ENCODE results near the gene GDPGP1. TPM values are rescaled to one million over a fixed set of nuclear protein-coding genes. Genes with fewer than 3 reads are reported as not detected.

GDPGP1 gene
- total RNA-seq, 1 donor from 2014 or later = 9.9 TPM

- Mint-ChIP-seq H3K4me1 (peaks cover 21% of the 10 kb centered on the region), H3K27me3 (no peaks in the 10 kb centered on the region), H3K9me3 (no peaks in the 10 kb centered on the region), H3K27ac (peak overlapping the region; percentile 65), H3K4me3 (no peak overlapping the region), H3K36me3 (ENCODE audit: low read depth) (peaks cover 16% of the 10 kb centered on the region)
- DNase-seq = no peak
- intact Hi-C loops (cut with micrococcal nuclease) = no loop called here
Measured at GRCh38 chr15:90211009-90211408, 23.0 kb upstream of the GDPGP1 start.

DNA sequence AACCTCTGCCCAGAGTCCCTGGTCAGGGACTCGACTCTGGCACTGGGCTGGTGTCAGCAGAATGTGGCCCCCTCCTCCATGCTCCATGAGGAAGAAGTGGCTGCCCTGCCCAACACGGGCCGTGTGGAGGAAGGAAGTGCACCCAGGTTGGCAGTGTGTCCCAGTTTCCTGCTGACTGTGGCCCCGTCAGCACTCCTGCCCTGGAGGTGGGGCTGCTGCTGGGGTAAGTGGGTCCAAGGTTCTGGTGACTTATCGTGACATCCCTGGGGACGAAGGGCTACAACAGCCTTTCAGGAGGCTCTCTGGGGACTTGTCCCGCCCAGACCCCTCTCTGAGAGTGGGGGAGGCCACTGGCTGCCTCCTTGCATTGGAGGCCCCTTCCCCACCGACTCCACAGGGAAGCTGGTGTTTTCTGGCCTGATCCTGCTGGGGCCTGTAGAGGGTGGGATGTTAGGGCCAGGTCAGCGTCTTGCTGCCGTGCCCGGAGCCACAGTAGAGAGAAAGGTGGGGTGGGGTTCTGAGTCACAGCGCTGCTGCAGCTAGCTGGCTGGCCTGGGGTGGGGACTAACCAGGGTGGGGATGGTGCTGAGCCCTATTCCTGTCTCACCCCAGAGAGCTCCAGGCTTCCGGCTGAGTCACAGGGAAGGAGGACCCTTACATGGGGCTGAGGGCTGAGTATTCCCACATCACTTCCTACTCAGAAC lies 22.4 kb upstream of the GDPGP1 start:
- no peak overlapping the region for H3K4me3 Mint-ChIP-seq
- H3K4me1 Mint-ChIP-seq = peaks cover 23% of the 10 kb centered on the region
- no peaks in the 10 kb centered on the region for H3K9me3 Mint-ChIP-seq
- no peak for DNase-seq
- H3K36me3 Mint-ChIP-seq (ENCODE audit: low read depth) = peaks cover 18% of the 10 kb centered on the region
- no peak overlapping the region for H3K27ac Mint-ChIP-seq
- H3K27me3 Mint-ChIP-seq = no peaks in the 10 kb centered on the region
- intact Hi-C loops (cut with micrococcal nuclease) = no loop called here

DNA sequence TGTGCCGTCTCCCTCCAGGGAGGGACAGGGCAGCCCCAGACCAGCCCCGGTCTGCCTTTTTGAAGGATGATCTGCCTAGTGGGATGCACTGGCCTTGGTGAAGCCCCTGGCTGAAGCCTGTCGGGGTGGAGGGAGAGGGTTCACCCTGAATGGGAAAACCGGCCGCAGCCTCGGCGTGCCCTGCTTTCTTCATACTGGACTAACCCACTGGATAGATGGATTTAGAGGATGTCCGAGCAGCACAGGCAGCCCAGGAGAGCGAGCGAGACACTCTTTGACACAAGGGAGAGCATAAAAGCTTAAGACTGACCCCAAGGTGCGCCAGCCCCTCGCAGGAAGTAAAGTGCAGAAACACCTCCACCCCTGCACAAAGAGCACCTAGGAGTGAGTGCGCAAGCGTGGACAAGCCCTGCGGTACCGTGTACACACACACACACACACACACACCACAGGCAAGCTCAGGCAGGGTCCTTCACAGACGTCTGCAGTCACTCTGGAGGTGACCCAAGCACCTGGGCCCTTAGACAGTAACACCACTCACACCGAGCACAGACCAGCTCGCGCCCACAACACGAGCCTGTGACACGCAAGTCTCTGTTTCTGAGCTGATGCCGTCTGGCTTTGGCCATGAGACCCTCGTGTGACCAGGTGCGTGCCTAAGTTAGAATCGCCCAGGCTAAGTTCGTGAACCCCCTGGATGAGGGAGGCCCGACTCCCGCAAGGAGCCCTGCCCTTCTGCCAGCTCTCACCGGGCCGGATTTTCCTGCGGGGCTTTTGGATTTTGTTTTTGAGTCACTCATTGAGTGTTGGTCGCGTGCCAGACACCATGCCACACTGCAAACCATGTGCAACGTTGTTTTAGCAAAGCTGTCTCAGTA lies 21.5 kb upstream of the GDPGP1 start:
- intact Hi-C loops (cut with micrococcal nuclease) = no loop called here
- no peak overlapping the region for H3K4me3 Mint-ChIP-seq
- no peak for DNase-seq
- no peak overlapping the region for H3K27ac Mint-ChIP-seq
- H3K4me1 Mint-ChIP-seq = peaks cover 26% of the 10 kb centered on the region
- H3K9me3 Mint-ChIP-seq = no peaks in the 10 kb centered on the region
- no peaks in the 10 kb centered on the region for H3K27me3 Mint-ChIP-seq
- peaks cover 18% of the 10 kb centered on the region for H3K36me3 Mint-ChIP-seq (ENCODE audit: low read depth)

DNA sequence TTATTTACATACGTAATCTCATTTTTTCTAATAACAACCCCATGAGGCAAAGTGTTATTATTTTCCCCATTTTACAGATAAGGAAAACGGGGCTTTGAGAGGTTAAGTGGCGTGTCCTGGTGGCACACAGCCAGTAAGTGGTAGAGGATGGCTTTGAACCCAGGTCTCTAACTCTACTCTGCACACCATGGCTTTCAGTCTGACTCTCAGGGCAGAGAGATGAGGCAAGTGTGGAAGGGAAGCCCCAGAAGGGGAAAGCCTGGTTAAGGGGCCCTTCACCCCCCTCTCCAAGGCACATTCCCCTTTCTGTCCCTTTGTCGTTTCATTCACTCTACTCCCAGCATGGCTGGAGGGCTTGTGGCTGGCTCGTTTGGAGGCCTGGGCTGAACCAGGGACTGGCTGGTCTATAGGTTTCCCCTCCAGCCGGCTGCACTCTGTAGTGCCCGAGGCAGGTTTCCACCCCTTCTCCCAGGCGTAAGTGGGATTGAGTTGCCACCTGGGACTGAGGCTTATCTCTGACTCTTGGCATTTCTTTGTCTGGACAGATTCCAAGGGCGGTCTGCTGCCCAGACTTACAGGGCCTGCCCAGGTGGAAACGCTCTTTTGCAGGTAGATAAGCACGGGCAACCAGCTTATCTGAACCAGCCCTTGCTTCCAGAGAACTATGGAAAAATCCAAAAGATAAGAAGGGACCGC lies 20.7 kb upstream of the GDPGP1 start:
- Mint-ChIP-seq H3K9me3 (no peaks in the 10 kb centered on the region), H3K4me1 (peaks cover 26% of the 10 kb centered on the region), H3K4me3 (no peak overlapping the region), H3K27ac (no peak overlapping the region), H3K27me3 (no peaks in the 10 kb centered on the region), H3K36me3 (ENCODE audit: low read depth) (peaks cover 18% of the 10 kb centered on the region)
- intact Hi-C loops (cut with micrococcal nuclease) = no loop called here
- no peak for DNase-seq

DNA sequence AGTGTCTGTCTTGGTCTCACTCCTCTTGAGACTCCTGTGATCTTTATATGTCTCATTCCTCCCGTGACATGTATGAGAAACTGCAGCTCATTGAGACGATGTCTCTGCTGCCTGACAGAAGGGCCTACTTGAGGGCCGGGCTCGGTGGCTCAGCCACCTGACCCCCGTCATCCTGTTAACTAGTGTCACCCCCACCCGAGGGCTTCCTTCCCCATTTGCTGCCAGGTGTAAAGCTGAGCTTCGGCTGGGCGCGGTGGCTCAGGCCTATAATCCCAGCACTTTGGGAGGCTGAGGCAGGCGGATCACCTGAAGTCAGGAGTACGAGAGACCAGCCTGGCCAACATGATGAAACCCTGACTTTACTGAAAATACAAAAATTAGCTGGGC lies 20.2 kb upstream of the GDPGP1 start:
- no peaks in the 10 kb centered on the region for H3K9me3 Mint-ChIP-seq
- intact Hi-C loops (cut with micrococcal nuclease) = no loop called here
- H3K27me3 Mint-ChIP-seq = no peaks in the 10 kb centered on the region
- peaks cover 18% of the 10 kb centered on the region for H3K36me3 Mint-ChIP-seq (ENCODE audit: low read depth)
- DNase-seq = no peak
- peaks cover 27% of the 10 kb centered on the region for H3K4me1 Mint-ChIP-seq
- no peak overlapping the region for H3K27ac Mint-ChIP-seq
- no peak overlapping the region for H3K4me3 Mint-ChIP-seq

GRCh38 chr15:90214553-90215196 lies 19.3 kb upstream of the GDPGP1 start:
- Mint-ChIP-seq H3K27me3 (no peaks in the 10 kb centered on the region), H3K4me3 (no peak overlapping the region), H3K36me3 (ENCODE audit: low read depth) (peaks cover 11% of the 10 kb centered on the region), H3K27ac (no peak overlapping the region), H3K9me3 (no peaks in the 10 kb centered on the region), H3K4me1 (peaks cover 27% of the 10 kb centered on the region)
- no peak for DNase-seq
- intact Hi-C loops (cut with micrococcal nuclease) = no loop called here

GRCh38 chr15:90217671-90218394 lies 16.2 kb upstream of the GDPGP1 start:
- DNase-seq = no peak
- Mint-ChIP-seq H3K9me3 (no peaks in the 10 kb centered on the region), H3K36me3 (ENCODE audit: low read depth) (peaks cover 6% of the 10 kb centered on the region), H3K4me3 (no peak overlapping the region), H3K4me1 (peaks cover 18% of the 10 kb centered on the region), H3K27ac (no peak overlapping the region), H3K27me3 (no peaks in the 10 kb centered on the region)
- intact Hi-C loops (cut with micrococcal nuclease) = no loop called here

- no peak overlapping the region for H3K27ac Mint-ChIP-seq
- intact Hi-C loops (cut with micrococcal nuclease) = loop anchor here (1.0 kb wide), 1 partner anchor 76 kb away; no protein-coding TSS in a partner anchor
- H3K36me3 Mint-ChIP-seq (ENCODE audit: low read depth) = peaks cover 11% of the 10 kb centered on the region
- no peak overlapping the region for H3K4me3 Mint-ChIP-seq
- peaks cover 16% of the 10 kb centered on the region for H3K4me1 Mint-ChIP-seq
- no peaks in the 10 kb centered on the region for H3K9me3 Mint-ChIP-seq
- peak; percentile 83 for DNase-seq
- no peaks in the 10 kb centered on the region for H3K27me3 Mint-ChIP-seq
Measured at GRCh38 chr15:90219421-90220141, 14.4 kb upstream of the GDPGP1 start.

DNA sequence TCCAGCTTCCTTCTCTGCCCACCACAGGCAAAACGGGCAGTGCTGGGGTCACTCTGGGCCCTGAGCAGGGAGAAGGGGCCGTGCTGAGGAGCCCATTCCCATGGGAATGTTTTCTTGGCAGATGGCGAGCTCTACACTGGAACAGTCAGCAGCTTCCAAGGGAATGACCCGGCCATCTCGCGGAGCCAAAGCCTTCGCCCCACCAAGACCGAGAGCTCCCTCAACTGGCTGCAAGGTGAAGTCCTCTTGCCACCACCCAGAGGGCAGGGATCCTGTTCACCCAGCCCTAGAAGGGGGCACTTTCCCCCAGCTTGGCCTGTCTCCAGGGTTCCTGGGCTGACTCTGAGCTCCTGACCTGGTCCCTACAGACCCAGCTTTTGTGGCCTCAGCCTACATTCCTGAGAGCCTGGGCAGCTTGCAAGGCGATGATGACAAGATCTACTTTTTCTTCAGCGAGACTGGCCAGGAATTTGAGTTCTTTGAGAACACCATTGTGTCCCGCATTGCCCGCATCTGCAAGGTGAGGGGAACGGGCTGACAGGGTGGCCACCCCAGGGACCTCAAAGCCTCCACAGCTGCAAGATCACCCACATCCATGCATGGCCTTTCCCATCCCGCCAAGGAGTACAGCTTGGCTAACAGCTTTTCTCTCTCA lies 12.6 kb upstream of the GDPGP1 start:
- Mint-ChIP-seq H3K4me3 (no peak overlapping the region), H3K27me3 (no peaks in the 10 kb centered on the region), H3K9me3 (no peaks in the 10 kb centered on the region), H3K27ac (no peak overlapping the region), H3K4me1 (peaks cover 11% of the 10 kb centered on the region), H3K36me3 (ENCODE audit: low read depth) (peaks cover 12% of the 10 kb centered on the region)
- DNase-seq = peak; percentile 77
- intact Hi-C loops (cut with micrococcal nuclease) = no loop called here

DNA sequence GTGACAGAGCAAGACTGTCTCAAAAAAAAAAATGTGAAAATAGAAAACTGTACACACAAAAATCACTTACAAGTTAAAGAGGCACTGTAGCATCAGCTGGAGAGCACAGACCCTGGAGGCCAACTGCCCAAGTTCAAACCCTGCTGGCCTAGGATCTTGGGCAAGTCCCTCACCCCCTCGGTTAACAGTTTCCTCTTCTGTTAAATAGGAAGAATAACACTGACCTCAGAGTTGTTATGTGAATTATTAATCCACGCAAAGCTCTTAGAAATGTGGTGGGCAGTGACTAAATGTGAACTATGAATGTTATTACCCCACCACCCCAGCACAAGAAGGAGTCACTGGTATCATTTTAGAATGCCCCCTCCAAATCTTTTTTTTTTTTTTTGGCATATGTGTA lies 11.5 kb upstream of the GDPGP1 start:
- Mint-ChIP-seq H3K4me1 (peaks cover 8% of the 10 kb centered on the region), H3K9me3 (no peaks in the 10 kb centered on the region), H3K4me3 (no peak overlapping the region), H3K36me3 (ENCODE audit: low read depth) (peaks cover 16% of the 10 kb centered on the region), H3K27ac (no peak overlapping the region), H3K27me3 (no peaks in the 10 kb centered on the region)
- intact Hi-C loops (cut with micrococcal nuclease) = no loop called here
- no peak for DNase-seq

- H3K36me3 Mint-ChIP-seq (ENCODE audit: low read depth) = peaks cover 19% of the 10 kb centered on the region
Measured at GRCh38 chr15:90223441-90224165, 10.4 kb upstream of the GDPGP1 start.

GRCh38 chr15:90225047-90225446 lies 9.0 kb upstream of the GDPGP1 start:
- H3K4me1 Mint-ChIP-seq = peaks cover 4% of the 10 kb centered on the region
- no peaks in the 10 kb centered on the region for H3K27me3 Mint-ChIP-seq
- H3K27ac Mint-ChIP-seq = no peak overlapping the region
- DNase-seq = no peak
- H3K4me3 Mint-ChIP-seq = no peak overlapping the region
- intact Hi-C loops (cut with micrococcal nuclease) = no loop called here
- no peaks in the 10 kb centered on the region for H3K9me3 Mint-ChIP-seq
- peaks cover 32% of the 10 kb centered on the region for H3K36me3 Mint-ChIP-seq (ENCODE audit: low read depth)

More at GRCh38 chr15:90223441-90224165, 10.4 kb upstream of the GDPGP1 start:
- intact Hi-C loops (cut with micrococcal nuclease) = no loop called here
- H3K4me3 Mint-ChIP-seq = no peak overlapping the region
- H3K27ac Mint-ChIP-seq = no peak overlapping the region
- peaks cover 8% of the 10 kb centered on the region for H3K4me1 Mint-ChIP-seq
- no peaks in the 10 kb centered on the region for H3K9me3 Mint-ChIP-seq
- no peaks in the 10 kb centered on the region for H3K27me3 Mint-ChIP-seq
- DNase-seq = no peak
